ENCODE data around the gene HMGB1. TPM values are rescaled to one million over a fixed set of nuclear protein-coding genes. Genes with fewer than 3 reads are reported as not detected.

HMGB1 gene
- total and polyA plus RNA-seq, 2 experiments from 2014 or later: 727 to 2,970 TPM

GRCh38 chr13:30456290-30456689 is 9.4 kb downstream of the HMGB1 start:
- H3K27ac ChIP-seq (ENCODE audit: low read depth): peak overlapping the region; percentile 67; the same call in 1 of the 2 replicates
- H3K27ac Mint-ChIP-seq: 0 out of 2 replicates have a peak overlapping the region, but pooled peaks have one; percentile 11
- H3K27me3 ChIP-seq (ENCODE audit: insufficient read depth): no peaks in the 10 kb centered on the region
- peaks cover under 1% of the 10 kb centered on the region; the same call in 2 of the 3 replicates for H3K4me1 Mint-ChIP-seq
- H4K20me1 ChIP-seq (replicated peaks; ENCODE audit: insufficient read depth): 0 out of 2 replicates have a peak, but pooled peaks cover under 1% of the 10 kb centered on the region
- H3K4me1 ChIP-seq (ENCODE audit: insufficient read depth): no peaks in the 10 kb centered on the region
- H3K9me2 ChIP-seq (ENCODE audit: insufficient read depth): no peaks in the 10 kb centered on the region
- no peak for ATAC-seq
- H3K79me2 ChIP-seq (replicated peaks; ENCODE audit: insufficient read depth): no peaks in the 10 kb centered on the region
- TF ChIP-seq ZNF331 (CRISPR knock-in tag; IDR thresholded peaks at IDR 0.05; ENCODE audit: low read depth) (no peak), REST (IDR thresholded peaks at IDR 0.05; ENCODE audit: unreplicated experiment) (no peak), CREB1 (CRISPR knock-in tag; IDR thresholded peaks at IDR 0.05; ENCODE audit: low read depth) (no peak), EZH2phosphoT487 (IDR thresholded peaks at IDR 0.05; ENCODE audit: unreplicated experiment) (no peak), CTCF (conservative IDR thresholded peaks at IDR 0.05; ENCODE audit: low read depth in 2 of 2) (no peak), EZH2 (IDR thresholded peaks at IDR 0.05; ENCODE audit: low read depth, unreplicated experiment) (no peak), ZNF114 (CRISPR knock-in tag; IDR thresholded peaks at IDR 0.05) (no peak)
- H3K4me2 ChIP-seq: no peak overlapping the region
- H3K36me3 ChIP-seq (ENCODE audit: insufficient read depth): peaks cover under 1% of the 10 kb centered on the region
- H3K4me3 ChIP-seq: no peak overlapping the region
- H3K27me3 Mint-ChIP-seq (ENCODE audit: insufficient read depth, low read depth, poor library complexity): peaks cover under 1% of the 10 kb centered on the region
- no peaks in the 10 kb centered on the region for H3K9me3 Mint-ChIP-seq
- no peak for DNase-seq (ENCODE audit: low spot score)
- H3F3A ChIP-seq (replicated peaks; ENCODE audit: low read depth): 0 out of 2 replicates have a peak, but pooled peaks cover 8% of the 10 kb centered on the region
- H3K36me3 Mint-ChIP-seq (ENCODE audit: low read depth): peaks cover 24% of the 10 kb centered on the region
- no peak overlapping the region for H3K4me3 Mint-ChIP-seq
- no peak overlapping the region for H2AFZ ChIP-seq

DNA sequence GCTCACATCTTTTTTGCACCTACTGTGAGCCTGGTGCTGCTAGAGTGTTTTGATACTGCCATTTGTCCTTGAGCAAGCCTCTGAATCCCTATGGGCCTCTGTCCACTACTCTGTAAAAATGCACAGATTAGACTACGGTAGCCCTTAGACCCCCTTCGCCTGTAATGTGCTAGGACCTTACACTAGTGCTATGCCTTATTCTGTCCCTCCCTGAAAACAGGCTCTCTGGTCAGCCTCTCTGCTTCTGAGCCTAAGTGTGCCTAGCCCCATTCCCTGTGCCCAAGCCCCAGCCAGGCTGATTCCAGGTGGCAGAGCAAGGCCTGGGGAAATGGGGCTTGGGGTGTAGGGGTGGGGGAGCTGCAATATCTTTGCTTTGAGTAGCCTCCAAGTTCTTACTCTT is 10.7 kb downstream of the HMGB1 start:
- no peaks in the 10 kb centered on the region for H3K9me3 Mint-ChIP-seq
- Histone ChIP-seq H2AFZ (no peak overlapping the region), H3K36me3 (ENCODE audit: insufficient read depth) (no peaks in the 10 kb centered on the region), H3K4me1 (ENCODE audit: insufficient read depth) (no peaks in the 10 kb centered on the region), H3F3A (replicated peaks; ENCODE audit: low read depth) (0 out of 2 replicates have a peak, but pooled peaks cover 8% of the 10 kb centered on the region), H3K27ac (ENCODE audit: low read depth) (no peak overlapping the region), H3K79me2 (replicated peaks; ENCODE audit: insufficient read depth) (no peaks in the 10 kb centered on the region), H3K9me2 (ENCODE audit: insufficient read depth) (no peaks in the 10 kb centered on the region), H3K4me3 (no peak overlapping the region), H3K27me3 (ENCODE audit: insufficient read depth) (no peaks in the 10 kb centered on the region), H4K20me1 (replicated peaks; ENCODE audit: insufficient read depth) (no peaks in the 10 kb centered on the region), H3K4me2 (no peak overlapping the region)
- H3K27me3 Mint-ChIP-seq (ENCODE audit: insufficient read depth, low read depth, poor library complexity): no peaks in the 10 kb centered on the region
- DNase-seq (ENCODE audit: low spot score) (no peak), ATAC-seq (peak; percentile 25)
- H3K4me1 Mint-ChIP-seq: no peaks in the 10 kb centered on the region; the same call in 2 of the 3 replicates
- H3K27ac Mint-ChIP-seq: no peak overlapping the region
- no peak overlapping the region for H3K4me3 Mint-ChIP-seq
- H3K36me3 Mint-ChIP-seq (ENCODE audit: low read depth): peaks cover 17% of the 10 kb centered on the region; the same call in 2 of the 3 replicates
- TF ChIP-seq REST (IDR thresholded peaks at IDR 0.05; ENCODE audit: unreplicated experiment) (no peak), CTCF (conservative IDR thresholded peaks at IDR 0.05; ENCODE audit: low read depth in 2 of 2) (no peak), POLR2AphosphoS5 (IDR thresholded peaks at IDR 0.05; ENCODE audit: low read depth) (no peak), ZNF331 (CRISPR knock-in tag; IDR thresholded peaks at IDR 0.05; ENCODE audit: low read depth) (no peak), EZH2 (IDR thresholded peaks at IDR 0.05; ENCODE audit: low read depth, unreplicated experiment) (no peak), JUNB (IDR thresholded peaks at IDR 0.05; ENCODE audit: unreplicated experiment) (no peak), ZNF114 (CRISPR knock-in tag; IDR thresholded peaks at IDR 0.05) (no peak)
